Prostate gland (tissue), 2 donors: Measurements from ENCODE around the gene ECE1.

ENCODE experiments used
- CTCF ChIP-seq, 4 experiments: fragments of 200-600 bp in 2 of 4; fragments of 450-650 bp in 2 of 4; sonication (generic) in 2 of 4; IDR thresholded peaks; 1 replicate in 3 of 4; 2 replicates in 1 of 4; pipeline ENCODE4 v1.5.1; 2016 to 2019; ENCODE audit warnings: antibody characterized with exemption in 4 of 4, mild to moderate bottlenecking in 2 of 4, moderate library complexity in 2 of 4
- POLR2A ChIP-seq: fragments of 450-650 bp; IDR thresholded peaks from one replicate; pipeline ENCODE4 v1.6.1; 2016; ENCODE audit warnings: antibody characterized with exemption, mild to moderate bottlenecking

- TF ChIP-seq CTCF (IDR thresholded peaks at IDR 0.05) (no peak), POLR2A (no peak)
Observed at GRCh38 chr1:21300774-21301173, 10.5 kb upstream of the ECE1 start.
